Karpas-422 (cell line): ENCODE results near the gene DCLK2. TPM values are rescaled to one million over a fixed set of nuclear protein-coding genes. Genes with fewer than 3 reads are reported as not detected.

Source experiments
- DNase-seq: peaks from one replicate; pipeline ENCODE4 v3.0.0-alpha.2; 2015
- H2AFZ ChIP-seq: fragments of 200-600 bp; sonication (generic); 2 replicates; pipeline ENCODE4 v1.6.1; 2014; ENCODE audit warnings: antibody characterized with exemption, low read length, mixed read lengths
- H3K27ac ChIP-seq: fragments of 200-600 bp; sonication (generic); 2 replicates; pipeline ENCODE4 v1.5.1; 2014; ENCODE audit warnings: mild to moderate bottlenecking, low read length, moderate library complexity
- H3K27me3 ChIP-seq: fragments of 200-600 bp; sonication (generic); 2 replicates; pipeline ENCODE4 v1.6.1; 2014; ENCODE audit warnings: low read length, mixed read lengths
- H3K36me3 ChIP-seq: fragments of 200-600 bp; sonication (generic); 2 replicates; pipeline ENCODE4 v1.6.1; 2014; ENCODE audit warnings: low read length, mixed read lengths; ENCODE audit not compliant: insufficient read depth
- H3K4me1 ChIP-seq: fragments of 200-600 bp; sonication (generic); 2 replicates; pipeline ENCODE4 v1.6.1; 2014; ENCODE audit warnings: mild to moderate bottlenecking, low read length, mixed read lengths
- H3K4me2 ChIP-seq: fragments of 200-600 bp; sonication (generic); 2 replicates; pipeline ENCODE4 v1.6.1; 2014; ENCODE audit warnings: low read length, low read depth, mild to moderate bottlenecking; ENCODE audit not compliant: poor library complexity, severe bottlenecking
- H3K4me3 ChIP-seq: fragments of 200-600 bp; sonication (generic); 2 replicates; pipeline ENCODE4 v1.5.1; 2014; ENCODE audit warnings: mild to moderate bottlenecking, antibody characterized with exemption, low read length, mixed read lengths
- H3K79me2 ChIP-seq: fragments of 200-600 bp; sonication (generic); 2 replicates; pipeline ENCODE4 v1.6.1; 2014; ENCODE audit warnings: mild to moderate bottlenecking, low read length, mixed read lengths
- H3K9ac ChIP-seq: fragments of 200-600 bp; sonication (generic); 2 replicates; pipeline ENCODE4 v1.6.0; 2014; ENCODE audit warnings: low read length
- H3K9me2 ChIP-seq: fragments of 200-600 bp; sonication (generic), shearing (Covaris generic); replicated peaks from 2 replicates; pipeline ENCODE4 v1.6.0; 2014; ENCODE audit warnings: mild to moderate bottlenecking, low read length, moderate library complexity; ENCODE audit not compliant: insufficient read depth
- H3K9me3 ChIP-seq: fragments of 300-700, 200-600 bp; sonication (generic); 2 replicates; pipeline ENCODE4 v1.6.1; 2014; ENCODE audit warnings: low read length, mixed read lengths
- H4K20me1 ChIP-seq: fragments of 200-600 bp; sonication (generic); 2 replicates; pipeline ENCODE4 v1.6.1; 2014; ENCODE audit warnings: mild to moderate bottlenecking, antibody characterized with exemption, low read length, low read depth; ENCODE audit not compliant: insufficient read depth
- total RNA-seq: library from RNA; depleted of rRNA; stranded (reverse); fragments of >200 nt; shearing (Covaris generic); gene quantifications from 2 replicates; pipeline ENCODE4 v1.2.3, GENCODE V29; 2014; ENCODE audit warnings: low replicate concordance

DCLK2 gene
- total RNA-seq, 1 experiment from 2014 or later: not detected

DNA sequence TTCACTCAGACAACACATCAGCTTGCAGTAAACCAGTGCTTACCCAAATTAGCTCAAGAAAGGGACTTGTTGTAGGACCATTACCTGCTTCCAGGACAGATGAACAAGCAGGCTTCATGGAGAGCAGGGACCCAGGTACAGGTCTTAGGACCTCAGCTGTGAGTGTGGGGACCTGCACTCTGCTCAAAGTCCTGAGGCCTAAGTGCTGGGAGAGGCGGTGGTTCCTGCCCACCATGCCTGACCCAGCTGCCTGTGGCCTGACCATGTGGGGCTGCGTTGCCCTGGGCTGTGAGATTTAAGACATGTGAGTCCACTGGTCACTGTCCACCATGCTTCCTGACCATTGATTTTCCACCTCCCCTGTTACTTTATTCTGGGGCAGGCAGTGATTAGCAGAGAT is 140.2 kb downstream of the DCLK2 start:
- H3K9me3 ChIP-seq: no peaks in the 10 kb centered on the region

DNA sequence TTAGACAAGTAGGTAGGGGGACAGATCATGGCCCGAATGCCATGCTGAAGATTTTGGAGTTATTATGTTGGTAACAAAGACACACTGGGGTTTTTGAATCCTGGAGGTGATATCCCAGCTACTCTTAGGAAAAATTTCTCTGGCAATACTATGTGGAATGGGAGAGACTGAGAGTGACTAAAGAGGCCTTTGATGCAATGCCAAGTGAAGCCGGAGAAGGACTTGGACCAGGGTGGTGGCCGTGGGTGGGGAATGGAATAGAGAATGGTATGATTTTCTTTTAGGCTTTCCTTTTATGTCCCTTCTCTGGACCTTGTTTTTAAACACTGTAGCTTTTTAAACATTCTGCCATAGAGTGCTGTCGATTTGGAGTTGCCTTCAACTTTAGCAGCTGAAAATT is 141.6 kb downstream of the DCLK2 start:
- H4K20me1 ChIP-seq: no peaks in the 10 kb centered on the region
- no peaks in the 10 kb centered on the region for H3K9me2 ChIP-seq
- no peaks in the 10 kb centered on the region for H3K9me3 ChIP-seq
- no peaks in the 10 kb centered on the region for H3K36me3 ChIP-seq
- H3K4me2 ChIP-seq: no peak overlapping the region
- H3K4me3 ChIP-seq: no peak overlapping the region
- no peak overlapping the region for H3K9ac ChIP-seq
- DNase-seq: no peak
- H3K4me1 ChIP-seq: no peaks in the 10 kb centered on the region
- no peak overlapping the region for H3K27ac ChIP-seq
- H3K79me2 ChIP-seq: no peaks in the 10 kb centered on the region
- no peak overlapping the region for H2AFZ ChIP-seq
- H3K27me3 ChIP-seq: no peaks in the 10 kb centered on the region

More for the DNA sequence above, 140.2 kb downstream of the DCLK2 start:
- H3K27me3 ChIP-seq: no peaks in the 10 kb centered on the region
- H3K4me2 ChIP-seq: no peak overlapping the region
- no peaks in the 10 kb centered on the region for H3K36me3 ChIP-seq
- no peak overlapping the region for H3K4me3 ChIP-seq
- H3K9me2 ChIP-seq: no peaks in the 10 kb centered on the region
- H2AFZ ChIP-seq: no peak overlapping the region
- H3K27ac ChIP-seq: no peak overlapping the region
- H3K4me1 ChIP-seq: no peaks in the 10 kb centered on the region
- no peaks in the 10 kb centered on the region for H3K79me2 ChIP-seq
- no peak for DNase-seq
- no peak overlapping the region for H3K9ac ChIP-seq
- no peaks in the 10 kb centered on the region for H4K20me1 ChIP-seq

GRCh38 chr4:150224896-150225591 is 146.8 kb downstream of the DCLK2 start:
- no peaks in the 10 kb centered on the region for H3K9me2 ChIP-seq
- no peaks in the 10 kb centered on the region for H4K20me1 ChIP-seq
- no peak overlapping the region for H3K9ac ChIP-seq
- H3K4me3 ChIP-seq: no peak overlapping the region
- H3K9me3 ChIP-seq: no peaks in the 10 kb centered on the region
- no peak overlapping the region for H2AFZ ChIP-seq
- no peak overlapping the region for H3K4me2 ChIP-seq
- no peaks in the 10 kb centered on the region for H3K4me1 ChIP-seq
- H3K79me2 ChIP-seq: no peaks in the 10 kb centered on the region
- H3K27ac ChIP-seq: no peak overlapping the region
- no peaks in the 10 kb centered on the region for H3K36me3 ChIP-seq
- DNase-seq: no peak
- no peaks in the 10 kb centered on the region for H3K27me3 ChIP-seq

- Histone ChIP-seq H4K20me1 (no peaks in the 10 kb centered on the region), H2AFZ (no peak overlapping the region), H3K9ac (no peak overlapping the region), H3K27me3 (0 out of 2 replicates have a peak, but pooled peaks cover 2% of the 10 kb centered on the region), H3K4me2 (no peak overlapping the region), H3K36me3 (no peaks in the 10 kb centered on the region), H3K9me3 (no peaks in the 10 kb centered on the region), H3K27ac (no peak overlapping the region), H3K4me3 (no peak overlapping the region), H3K79me2 (no peaks in the 10 kb centered on the region), H3K4me1 (no peaks in the 10 kb centered on the region), H3K9me2 (no peaks in the 10 kb centered on the region)
- no peak for DNase-seq
Observed at GRCh38 chr4:150229520-150229919, 151.3 kb downstream of the DCLK2 start.

DNA sequence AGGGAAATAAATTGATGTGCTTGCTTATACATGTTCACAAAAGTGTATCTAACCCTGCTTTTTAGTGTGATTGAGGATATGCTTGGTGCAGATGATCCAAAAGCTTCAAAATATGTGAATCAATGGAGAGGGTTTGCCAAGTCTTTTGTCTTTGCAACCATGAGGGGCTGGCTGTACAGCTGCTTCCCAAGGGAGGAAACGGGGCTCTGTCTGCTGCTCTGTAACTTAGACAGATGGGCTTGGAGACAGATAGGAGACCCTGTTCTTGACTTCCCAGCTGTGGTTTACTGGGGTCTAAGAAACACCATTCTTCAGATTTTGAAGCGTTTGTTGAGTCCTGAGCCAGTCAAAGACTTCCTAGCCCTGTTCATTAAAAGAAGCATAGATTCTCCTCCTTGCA is 152.3 kb downstream of the DCLK2 start:
- Histone ChIP-seq H3K36me3 (no peaks in the 10 kb centered on the region), H4K20me1 (no peaks in the 10 kb centered on the region), H2AFZ (no peak overlapping the region), H3K4me2 (no peak overlapping the region), H3K9ac (no peak overlapping the region), H3K4me1 (no peaks in the 10 kb centered on the region), H3K27me3 (0 out of 2 replicates have a peak, but pooled peaks cover 2% of the 10 kb centered on the region), H3K9me3 (no peaks in the 10 kb centered on the region), H3K79me2 (no peaks in the 10 kb centered on the region), H3K9me2 (no peaks in the 10 kb centered on the region), H3K4me3 (no peak overlapping the region), H3K27ac (no peak overlapping the region)
- no peak for DNase-seq

GRCh38 chr4:150231107-150231770 is 153.0 kb downstream of the DCLK2 start:
- 0 out of 2 replicates have a peak, but pooled peaks cover 2% of the 10 kb centered on the region for H3K27me3 ChIP-seq
- H3K27ac ChIP-seq: no peak overlapping the region
- no peak overlapping the region for H2AFZ ChIP-seq
- no peak overlapping the region for H3K4me2 ChIP-seq
- H4K20me1 ChIP-seq: no peaks in the 10 kb centered on the region
- no peaks in the 10 kb centered on the region for H3K9me2 ChIP-seq
- DNase-seq: no peak
- no peaks in the 10 kb centered on the region for H3K4me1 ChIP-seq
- no peaks in the 10 kb centered on the region for H3K79me2 ChIP-seq
- H3K9me3 ChIP-seq: no peaks in the 10 kb centered on the region
- no peak overlapping the region for H3K9ac ChIP-seq
- no peaks in the 10 kb centered on the region for H3K36me3 ChIP-seq
- H3K4me3 ChIP-seq: no peak overlapping the region

DNA sequence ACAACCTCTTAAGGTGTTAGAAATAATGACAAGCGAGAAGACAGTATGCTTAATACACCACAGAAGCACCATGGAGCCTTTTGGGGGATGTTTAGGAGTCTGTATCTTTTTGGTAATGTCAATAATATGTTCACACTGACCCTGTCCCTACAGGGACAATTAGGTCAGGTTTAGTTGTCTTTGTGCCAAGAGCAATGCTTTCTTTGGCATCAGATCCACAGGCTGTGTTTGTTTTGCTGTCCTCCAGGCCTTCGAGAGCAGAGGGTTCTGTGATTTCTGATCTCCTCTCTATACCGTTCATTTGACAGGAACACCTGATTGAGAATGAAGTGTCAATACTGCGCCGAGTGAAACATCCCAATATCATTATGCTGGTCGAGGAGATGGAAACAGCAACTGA is 153.8 kb downstream of the DCLK2 start:
- Histone ChIP-seq H3K9me2 (no peaks in the 10 kb centered on the region), H3K4me2 (no peak overlapping the region), H3K4me1 (no peaks in the 10 kb centered on the region), H3K4me3 (no peak overlapping the region), H3K27me3 (0 out of 2 replicates have a peak, but pooled peaks cover 2% of the 10 kb centered on the region), H3K9ac (no peak overlapping the region), H3K79me2 (no peaks in the 10 kb centered on the region), H4K20me1 (no peaks in the 10 kb centered on the region), H3K36me3 (no peaks in the 10 kb centered on the region), H2AFZ (no peak overlapping the region), H3K27ac (no peak overlapping the region), H3K9me3 (no peaks in the 10 kb centered on the region)
- no peak for DNase-seq

- no peaks in the 10 kb centered on the region for H3K9me2 ChIP-seq
- DNase-seq: no peak
- H3K4me3 ChIP-seq: no peak overlapping the region
- 0 out of 2 replicates have a peak, but pooled peaks cover 2% of the 10 kb centered on the region for H3K27me3 ChIP-seq
- no peak overlapping the region for H3K9ac ChIP-seq
- H3K79me2 ChIP-seq: no peaks in the 10 kb centered on the region
- no peaks in the 10 kb centered on the region for H4K20me1 ChIP-seq
- H3K4me1 ChIP-seq: no peaks in the 10 kb centered on the region
- no peaks in the 10 kb centered on the region for H3K9me3 ChIP-seq
- no peak overlapping the region for H2AFZ ChIP-seq
- no peak overlapping the region for H3K27ac ChIP-seq
- H3K4me2 ChIP-seq: no peak overlapping the region
- H3K36me3 ChIP-seq: no peaks in the 10 kb centered on the region
Observed at GRCh38 chr4:150234246-150234645, 156.0 kb downstream of the DCLK2 start.
